Loucy (cell line): Measurements from ENCODE around the gene RIOK3.

Source experiments
- CTCF ChIP-seq: fragments of 200-600 bp; sonication (generic); conservative IDR thresholded peaks from 2 replicates; pipeline ENCODE4 v1.5.1; 2014; ENCODE audit warnings: mild to moderate bottlenecking, antibody characterized with exemption, low read length
- EZH2phosphoT487 ChIP-seq: fragments of 200-600 bp; IDR thresholded peaks from 2 replicates; pipeline ENCODE4 v1.6.1; 2018; ENCODE audit warnings: antibody characterized with exemption, mild to moderate bottlenecking, moderate library complexity, borderline replicate concordance

- TF ChIP-seq CTCF (no peak), EZH2phosphoT487 (no peak)
Observed at GRCh38 chr18:23438608-23439366, 14.3 kb upstream of the RIOK3 start.
